Measurements from ENCODE around the gene ARID5A.
"Not testable (repeated sequence)": the region's sequence is repeated elsewhere in the genome, so short reads cannot be mapped to it uniquely, and the experiment has no call there.

ARID5A gene

GRCh38 chr2:96536445-96537065 lies at the start of gene ARID5A:
TSS of gene ARID5A (plus strand) at chr2:96536752. CDS start at chr2:96536827, 75 bp downstream.
- in situ Hi-C loops (cut with HindIII; ENCODE audit: low sequenced_read_pairs), result no loop called here

GRCh38 chr2:96489261-96489660 lies 47.3 kb upstream of the ARID5A start:
- in situ Hi-C loops (cut with HindIII; ENCODE audit: low sequenced_read_pairs), result no loop called here

- in situ Hi-C loops (cut with HindIII; ENCODE audit: low sequenced_read_pairs), result no loop called here
These were observed 46.9 kb upstream of the ARID5A start for GRCh38 chr2:96489663-96490062.

- in situ Hi-C loops (cut with HindIII; ENCODE audit: low sequenced_read_pairs), result no loop called here
These were observed 44.6 kb upstream of the ARID5A start for GRCh38 chr2:96491860-96492497.

GRCh38 chr2:96493072-96493471 lies 43.5 kb upstream of the ARID5A start:
- in situ Hi-C loops (cut with HindIII; ENCODE audit: low sequenced_read_pairs), result no loop called here

GRCh38 chr2:96494188-96494587 lies 42.4 kb upstream of the ARID5A start:
- in situ Hi-C loops (cut with HindIII; ENCODE audit: low sequenced_read_pairs), result no loop called here

- in situ Hi-C loops (cut with HindIII; ENCODE audit: low sequenced_read_pairs), result no loop called here
These were observed 40.4 kb upstream of the ARID5A start for GRCh38 chr2:96495982-96496629.

GRCh38 chr2:96498021-96498431 lies 38.5 kb upstream of the ARID5A start:
- in situ Hi-C loops (cut with HindIII; ENCODE audit: low sequenced_read_pairs), result no loop called here

GRCh38 chr2:96498611-96499010 lies 37.9 kb upstream of the ARID5A start:
- in situ Hi-C loops (cut with HindIII; ENCODE audit: low sequenced_read_pairs), result not testable (repeated sequence)

GRCh38 chr2:96499061-96499960 lies 37.2 kb upstream of the ARID5A start:
- in situ Hi-C loops (cut with HindIII; ENCODE audit: low sequenced_read_pairs), result no loop called here

- in situ Hi-C loops (cut with HindIII; ENCODE audit: low sequenced_read_pairs), result no loop called here
These were observed 36.0 kb upstream of the ARID5A start for GRCh38 chr2:96500385-96501066.

GRCh38 chr2:96501471-96501874 lies 35.1 kb upstream of the ARID5A start:
- in situ Hi-C loops (cut with HindIII; ENCODE audit: low sequenced_read_pairs), result no loop called here

- in situ Hi-C loops (cut with HindIII; ENCODE audit: low sequenced_read_pairs), result no loop called here
These were observed 34.4 kb upstream of the ARID5A start for GRCh38 chr2:96501886-96502810.

- in situ Hi-C loops (cut with HindIII; ENCODE audit: low sequenced_read_pairs), result no loop called here
These were observed 33.5 kb upstream of the ARID5A start for GRCh38 chr2:96502891-96503636.

GRCh38 chr2:96503637-96504243 lies 32.8 kb upstream of the ARID5A start:
- in situ Hi-C loops (cut with HindIII; ENCODE audit: low sequenced_read_pairs), result no loop called here

GRCh38 chr2:96505231-96505889 lies 31.2 kb upstream of the ARID5A start, which contains the start of gene NEURL3:
TSS of gene NEURL3 (minus strand) at chr2:96505357. CDS start at chr2:96505286, 71 bp downstream.
- in situ Hi-C loops (cut with HindIII; ENCODE audit: low sequenced_read_pairs), result no loop called here

- in situ Hi-C loops (cut with HindIII; ENCODE audit: low sequenced_read_pairs), result no loop called here
These were observed 30.3 kb upstream of the ARID5A start for GRCh38 chr2:96506016-96506906.
